GM12801 (cell line): Measurements from ENCODE around the gene GHITM.

ENCODE experiments used
- TF ChIP-seq, protein P1 (sequence below): IDR thresholded peaks from one replicate; pipeline ENCODE4 v1.5.1; 2011; ENCODE audit warnings: control low read depth; ENCODE audit not compliant: insufficient read length; ENCODE audit errors: extremely low read depth

The GHITM gene

DNA sequence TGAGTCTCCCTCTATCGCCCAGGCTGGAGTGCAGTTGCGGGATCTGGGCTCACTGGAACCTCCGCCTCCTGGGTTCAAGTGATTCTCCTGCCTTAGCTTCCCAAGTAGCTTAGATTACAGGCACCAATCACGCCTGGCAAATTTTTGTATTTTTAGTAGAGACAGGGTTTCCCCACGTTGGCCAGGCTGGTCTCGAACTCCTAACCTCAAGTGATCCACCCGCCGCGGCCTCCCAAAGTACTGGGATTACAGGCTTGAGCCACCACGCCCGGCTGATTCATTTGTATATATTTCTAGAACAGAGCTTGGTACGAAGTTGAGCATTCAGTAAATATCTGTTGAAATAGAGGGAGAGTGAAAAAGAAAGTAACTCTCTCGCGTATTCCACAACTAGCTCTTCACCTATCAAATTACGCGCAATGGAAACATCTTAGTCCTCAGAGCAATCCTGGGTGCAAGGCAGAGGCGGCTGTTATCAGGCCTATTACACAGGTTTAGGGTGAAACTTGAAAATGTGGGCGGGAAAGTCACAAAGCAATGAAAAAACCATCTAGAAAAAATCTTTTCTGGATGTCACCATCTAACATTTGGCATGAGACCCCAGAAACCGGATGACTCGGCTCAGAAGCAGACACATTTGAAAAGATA, 707 bp upstream of the GHITM start:
- TF ChIP-seq, protein P1, sequence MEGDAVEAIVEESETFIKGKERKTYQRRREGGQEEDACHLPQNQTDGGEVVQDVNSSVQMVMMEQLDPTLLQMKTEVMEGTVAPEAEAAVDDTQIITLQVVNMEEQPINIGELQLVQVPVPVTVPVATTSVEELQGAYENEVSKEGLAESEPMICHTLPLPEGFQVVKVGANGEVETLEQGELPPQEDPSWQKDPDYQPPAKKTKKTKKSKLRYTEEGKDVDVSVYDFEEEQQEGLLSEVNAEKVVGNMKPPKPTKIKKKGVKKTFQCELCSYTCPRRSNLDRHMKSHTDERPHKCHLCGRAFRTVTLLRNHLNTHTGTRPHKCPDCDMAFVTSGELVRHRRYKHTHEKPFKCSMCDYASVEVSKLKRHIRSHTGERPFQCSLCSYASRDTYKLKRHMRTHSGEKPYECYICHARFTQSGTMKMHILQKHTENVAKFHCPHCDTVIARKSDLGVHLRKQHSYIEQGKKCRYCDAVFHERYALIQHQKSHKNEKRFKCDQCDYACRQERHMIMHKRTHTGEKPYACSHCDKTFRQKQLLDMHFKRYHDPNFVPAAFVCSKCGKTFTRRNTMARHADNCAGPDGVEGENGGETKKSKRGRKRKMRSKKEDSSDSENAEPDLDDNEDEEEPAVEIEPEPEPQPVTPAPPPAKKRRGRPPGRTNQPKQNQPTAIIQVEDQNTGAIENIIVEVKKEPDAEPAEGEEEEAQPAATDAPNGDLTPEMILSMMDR: no peak

DNA sequence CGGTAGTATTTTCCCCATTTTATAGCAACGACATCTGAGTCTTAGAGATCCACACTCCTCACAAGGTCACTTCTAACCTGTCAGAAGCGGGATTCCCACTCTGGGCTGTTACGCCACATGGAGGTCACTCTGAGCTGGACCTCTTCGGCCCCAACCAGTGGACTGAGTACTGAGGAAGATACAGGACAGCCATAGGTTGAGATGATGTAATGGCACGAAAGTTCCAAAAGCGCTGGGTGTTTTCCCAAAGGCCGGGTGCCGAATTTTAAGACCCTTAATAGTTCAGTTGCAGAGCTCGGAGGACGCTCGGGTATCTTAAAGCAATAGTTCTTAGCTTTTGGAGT, 699 bp downstream of the GHITM start:
- TF ChIP-seq, protein P1: no peak

DNA sequence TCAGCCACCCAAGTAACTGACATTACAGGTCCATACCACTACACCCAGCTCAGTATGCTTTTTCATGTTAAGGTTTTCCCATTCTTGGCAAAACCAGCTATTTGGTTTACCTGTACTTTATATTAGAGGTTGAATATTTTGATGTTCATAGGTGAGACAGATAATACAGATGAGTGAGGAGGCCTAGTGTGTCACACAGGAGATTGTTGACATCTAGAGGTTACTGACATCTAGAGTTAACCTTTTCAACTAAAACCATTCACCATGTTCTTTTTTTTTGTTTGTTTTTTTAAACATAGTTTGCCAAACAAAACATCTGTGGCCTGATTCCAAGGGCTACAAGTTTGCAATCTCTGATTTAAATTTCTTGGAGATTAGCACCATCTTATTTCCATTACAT, 8.0 kb downstream of the GHITM start:
- TF ChIP-seq, protein P1: no peak

DNA sequence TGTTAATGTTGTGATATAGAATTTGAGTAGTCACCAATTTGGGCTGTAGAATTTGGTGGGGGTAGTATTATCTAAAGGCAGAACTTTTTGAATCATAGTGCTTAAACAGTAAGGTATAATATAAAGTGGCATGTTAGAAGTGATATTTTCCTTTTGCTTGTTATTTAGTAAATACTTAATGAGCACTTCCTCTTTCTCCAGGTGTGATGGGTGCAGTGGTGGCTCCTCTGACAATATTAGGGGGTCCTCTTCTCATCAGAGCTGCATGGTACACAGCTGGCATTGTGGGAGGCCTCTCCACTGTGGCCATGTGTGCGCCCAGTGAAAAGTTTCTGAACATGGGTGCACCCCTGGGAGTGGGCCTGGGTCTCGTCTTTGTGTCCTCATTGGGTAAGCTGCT, 10.5 kb downstream of the GHITM start:
- TF ChIP-seq, protein P1: no peak

DNA sequence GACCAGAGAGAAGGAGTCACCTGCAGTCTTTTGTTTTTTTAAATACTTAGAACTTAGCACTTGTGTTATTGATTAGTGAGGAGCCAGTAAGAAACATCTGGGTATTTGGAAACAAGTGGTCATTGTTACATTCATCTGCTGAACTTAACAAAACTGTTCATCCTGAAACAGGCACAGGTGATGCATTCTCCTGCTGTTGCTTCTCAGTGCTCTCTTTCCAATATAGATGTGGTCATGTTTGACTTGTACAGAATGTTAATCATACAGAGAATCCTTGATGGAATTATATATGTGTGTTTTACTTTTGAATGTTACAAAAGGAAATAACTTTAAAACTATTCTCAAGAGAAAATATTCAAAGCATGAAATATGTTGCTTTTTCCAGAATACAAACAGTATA, 13.5 kb downstream of the GHITM start:
- TF ChIP-seq, protein P1: no peak

DNA sequence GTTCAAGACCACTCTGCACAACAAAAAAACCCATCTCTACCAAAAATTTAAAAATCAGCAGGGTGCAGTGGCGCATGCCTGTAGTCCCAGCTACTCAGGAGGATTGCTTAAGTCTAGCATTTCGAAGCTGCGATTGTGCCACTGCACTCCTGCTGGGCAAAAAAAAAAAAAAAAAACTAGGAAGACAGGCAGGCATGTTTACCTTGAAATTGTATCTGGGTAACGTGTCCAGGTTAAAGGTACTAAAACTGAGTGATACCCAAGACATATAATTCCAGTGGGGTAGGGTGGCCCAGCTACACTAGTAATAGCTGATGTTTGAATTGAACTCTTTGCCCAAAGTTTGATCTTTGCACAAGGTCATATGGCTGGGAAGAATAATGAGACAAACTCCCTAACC, 16.2 kb downstream of the GHITM start:
- TF ChIP-seq, protein P1: no peak

DNA sequence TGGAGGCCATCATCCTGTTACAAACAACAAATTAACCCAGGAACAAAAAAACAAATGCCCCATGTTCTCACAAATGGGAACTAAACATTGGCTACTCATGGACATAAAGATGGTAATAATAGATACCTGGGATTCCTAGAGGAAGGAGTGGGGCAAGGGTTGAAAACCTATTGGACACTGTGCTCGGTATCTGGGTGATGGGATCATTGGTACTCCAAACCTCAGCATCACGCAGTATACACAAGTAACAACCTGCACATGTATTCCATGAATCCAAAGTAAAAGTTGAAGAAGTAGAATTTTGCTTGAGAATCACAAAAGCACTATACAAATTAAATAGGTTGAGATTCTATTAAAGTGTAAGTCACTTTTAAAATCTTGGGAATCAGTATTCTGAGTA, 16.7 kb downstream of the GHITM start:
- TF ChIP-seq, protein P1: no peak

DNA sequence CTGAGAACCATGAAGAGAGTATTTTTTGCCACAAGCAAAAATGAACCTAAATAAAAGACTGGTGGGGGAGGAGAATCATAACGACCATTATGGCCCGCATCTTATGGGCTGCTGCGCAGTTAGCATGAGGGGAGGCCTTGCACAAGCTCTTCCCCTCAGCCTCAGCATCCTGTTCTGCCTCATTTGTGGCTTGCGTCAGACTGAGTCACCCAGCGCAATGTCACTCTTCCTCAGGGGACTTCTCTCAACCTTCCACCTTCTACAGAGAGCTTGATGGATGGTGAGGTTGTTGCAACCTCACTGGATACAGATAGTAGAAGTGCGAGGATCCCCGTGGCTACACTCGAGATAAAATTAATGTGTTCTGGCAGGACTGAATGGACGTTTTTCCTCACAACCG, 17.5 kb downstream of the GHITM start:
- TF ChIP-seq, protein P1: no peak
